HEK293 (cell line): Measurements from ENCODE around the gene TSHZ2.

Source experiments
- KLF9 ChIP-seq: fragments of 450-650 bp; formaldehyde crosslinking; IDR thresholded peaks from 2 replicates; pipeline ENCODE4 v1.5.1; 2016; ENCODE audit warnings: missing biosample characterization, missing genetic modification characterization, low read depth
- MEIS1 ChIP-seq: sonication (generic); formaldehyde crosslinking; IDR thresholded peaks from 2 replicates; pipeline ENCODE4 v1.8.1; 2022; ENCODE audit warnings: missing genetic modification reagents, mild to moderate bottlenecking, borderline replicate concordance
- SETDB1 ChIP-seq: IDR thresholded peaks from one replicate; pipeline ENCODE4 v1.6.1; 2017; ENCODE audit warnings: mild to moderate bottlenecking, low read length, moderate library complexity, mixed read lengths; ENCODE audit not compliant: insufficient read length
- SP2 ChIP-seq: fragments of 450-650 bp; formaldehyde crosslinking; IDR thresholded peaks from 2 replicates; pipeline ENCODE4 v1.5.1; 2016; ENCODE audit warnings: missing biosample characterization, missing genetic modification characterization
- ZNF133 ChIP-seq: fragments of 450-650 bp; formaldehyde crosslinking; IDR thresholded peaks from 2 replicates; pipeline ENCODE4 v1.5.1; 2016; ENCODE audit warnings: missing biosample characterization, missing genetic modification characterization
- ZNF214 ChIP-seq: fragments of 450-650 bp; formaldehyde crosslinking; IDR thresholded peaks from 2 replicates; pipeline ENCODE4 v1.5.1; 2017; ENCODE audit warnings: missing biosample characterization, mild to moderate bottlenecking, missing genetic modification characterization, borderline replicate concordance
- ZNF223 ChIP-seq: fragments of 450-650 bp; formaldehyde crosslinking; IDR thresholded peaks from 2 replicates; pipeline ENCODE4 v1.5.1; 2016; ENCODE audit warnings: missing biosample characterization, missing genetic modification characterization
- ZNF670 ChIP-seq: fragments of 450-650 bp; formaldehyde crosslinking; IDR thresholded peaks from 2 replicates; pipeline ENCODE4 v1.5.1; 2016; ENCODE audit warnings: missing biosample characterization, missing genetic modification characterization, low read depth
- TF ChIP-seq, protein P1 (sequence below): fragments of 450-650 bp; formaldehyde crosslinking; IDR thresholded peaks from 2 replicates; pipeline ENCODE4 v1.5.1; 2016; ENCODE audit warnings: missing biosample characterization, missing genetic modification characterization
- TF ChIP-seq, protein P2 (sequence below): sonication (generic); formaldehyde crosslinking; IDR thresholded peaks from 2 replicates; pipeline ENCODE4 v1.8.1; 2022; ENCODE audit warnings: mild to moderate bottlenecking, moderate library complexity, missing genetic modification reagents
- TF ChIP-seq, protein P3 (sequence below): fragments of 450-650 bp; formaldehyde crosslinking; IDR thresholded peaks from 2 replicates; pipeline ENCODE4 v1.5.1; 2016; ENCODE audit warnings: missing biosample characterization, missing genetic modification characterization
- TF ChIP-seq, protein P4 (sequence below): fragments of 450-650 bp; formaldehyde crosslinking; IDR thresholded peaks from 2 replicates; pipeline ENCODE4 v1.5.1; 2016; ENCODE audit warnings: missing biosample characterization, missing genetic modification characterization
- TF ChIP-seq, protein P5 (sequence below): fragments of 450-650 bp; formaldehyde crosslinking; IDR thresholded peaks from 2 replicates; pipeline ENCODE4 v1.5.1; 2017; ENCODE audit warnings: missing biosample characterization, missing genetic modification characterization
- TF ChIP-seq, protein P6 (sequence below): fragments of 450-650 bp; formaldehyde crosslinking; IDR thresholded peaks from 2 replicates; pipeline ENCODE4 v1.5.1; 2016; ENCODE audit warnings: missing biosample characterization, missing genetic modification characterization, borderline replicate concordance

DNA sequence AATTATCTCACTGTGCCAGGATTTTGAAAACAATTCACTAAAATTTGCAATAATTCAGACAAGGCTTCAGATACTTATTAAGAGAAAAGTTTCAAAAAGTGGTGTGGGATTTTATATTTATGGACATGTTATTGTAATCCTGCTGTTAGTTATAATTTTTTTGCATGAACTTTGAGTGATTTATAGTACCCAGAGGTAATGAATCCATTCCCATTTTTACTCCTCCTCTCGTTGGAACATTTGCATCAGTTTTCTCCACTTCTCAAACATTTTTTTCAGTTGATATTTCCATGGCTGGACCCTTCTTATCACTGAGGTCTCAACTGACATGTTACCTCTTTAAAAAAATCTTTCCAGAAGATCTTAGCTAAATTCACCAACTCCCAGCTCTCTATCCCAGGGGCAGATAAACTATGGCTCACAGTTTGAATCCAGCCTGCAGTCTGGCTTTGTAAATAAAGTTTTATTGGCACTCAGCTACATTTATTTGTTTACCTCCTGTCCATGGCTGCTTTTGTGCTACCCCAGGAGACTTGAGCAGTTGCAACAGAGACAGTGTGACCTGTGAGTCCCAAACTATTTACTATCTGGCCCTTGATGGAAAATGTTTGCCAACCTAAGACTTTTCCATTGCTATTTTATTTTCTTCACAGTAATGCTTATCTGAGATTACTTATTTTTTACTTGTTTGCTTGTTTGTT lies 83.4 kb downstream of the TSHZ2 start:
- TF ChIP-seq, protein P1, sequence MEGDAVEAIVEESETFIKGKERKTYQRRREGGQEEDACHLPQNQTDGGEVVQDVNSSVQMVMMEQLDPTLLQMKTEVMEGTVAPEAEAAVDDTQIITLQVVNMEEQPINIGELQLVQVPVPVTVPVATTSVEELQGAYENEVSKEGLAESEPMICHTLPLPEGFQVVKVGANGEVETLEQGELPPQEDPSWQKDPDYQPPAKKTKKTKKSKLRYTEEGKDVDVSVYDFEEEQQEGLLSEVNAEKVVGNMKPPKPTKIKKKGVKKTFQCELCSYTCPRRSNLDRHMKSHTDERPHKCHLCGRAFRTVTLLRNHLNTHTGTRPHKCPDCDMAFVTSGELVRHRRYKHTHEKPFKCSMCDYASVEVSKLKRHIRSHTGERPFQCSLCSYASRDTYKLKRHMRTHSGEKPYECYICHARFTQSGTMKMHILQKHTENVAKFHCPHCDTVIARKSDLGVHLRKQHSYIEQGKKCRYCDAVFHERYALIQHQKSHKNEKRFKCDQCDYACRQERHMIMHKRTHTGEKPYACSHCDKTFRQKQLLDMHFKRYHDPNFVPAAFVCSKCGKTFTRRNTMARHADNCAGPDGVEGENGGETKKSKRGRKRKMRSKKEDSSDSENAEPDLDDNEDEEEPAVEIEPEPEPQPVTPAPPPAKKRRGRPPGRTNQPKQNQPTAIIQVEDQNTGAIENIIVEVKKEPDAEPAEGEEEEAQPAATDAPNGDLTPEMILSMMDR (tag by site-specific recombination): no peak
- TF ChIP-seq KLF9 (tag by site-specific recombination) (no peak), ZNF670 (no peak), ZNF133 (tag by site-specific recombination) (no peak), ZNF223 (no peak), ZNF214 (tag by site-specific recombination) (no peak), SP2 (no peak), MEIS1 (no peak), SETDB1 (no peak)
- TF ChIP-seq, protein P2, sequence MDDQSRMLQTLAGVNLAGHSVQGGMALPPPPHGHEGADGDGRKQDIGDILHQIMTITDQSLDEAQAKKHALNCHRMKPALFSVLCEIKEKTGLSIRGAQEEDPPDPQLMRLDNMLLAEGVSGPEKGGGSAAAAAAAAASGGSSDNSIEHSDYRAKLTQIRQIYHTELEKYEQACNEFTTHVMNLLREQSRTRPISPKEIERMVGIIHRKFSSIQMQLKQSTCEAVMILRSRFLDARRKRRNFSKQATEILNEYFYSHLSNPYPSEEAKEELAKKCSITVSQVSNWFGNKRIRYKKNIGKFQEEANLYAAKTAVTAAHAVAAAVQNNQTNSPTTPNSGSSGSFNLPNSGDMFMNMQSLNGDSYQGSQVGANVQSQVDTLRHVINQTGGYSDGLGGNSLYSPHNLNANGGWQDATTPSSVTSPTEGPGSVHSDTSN (CRISPR knock-in tag): no peak
- TF ChIP-seq, protein P3, sequence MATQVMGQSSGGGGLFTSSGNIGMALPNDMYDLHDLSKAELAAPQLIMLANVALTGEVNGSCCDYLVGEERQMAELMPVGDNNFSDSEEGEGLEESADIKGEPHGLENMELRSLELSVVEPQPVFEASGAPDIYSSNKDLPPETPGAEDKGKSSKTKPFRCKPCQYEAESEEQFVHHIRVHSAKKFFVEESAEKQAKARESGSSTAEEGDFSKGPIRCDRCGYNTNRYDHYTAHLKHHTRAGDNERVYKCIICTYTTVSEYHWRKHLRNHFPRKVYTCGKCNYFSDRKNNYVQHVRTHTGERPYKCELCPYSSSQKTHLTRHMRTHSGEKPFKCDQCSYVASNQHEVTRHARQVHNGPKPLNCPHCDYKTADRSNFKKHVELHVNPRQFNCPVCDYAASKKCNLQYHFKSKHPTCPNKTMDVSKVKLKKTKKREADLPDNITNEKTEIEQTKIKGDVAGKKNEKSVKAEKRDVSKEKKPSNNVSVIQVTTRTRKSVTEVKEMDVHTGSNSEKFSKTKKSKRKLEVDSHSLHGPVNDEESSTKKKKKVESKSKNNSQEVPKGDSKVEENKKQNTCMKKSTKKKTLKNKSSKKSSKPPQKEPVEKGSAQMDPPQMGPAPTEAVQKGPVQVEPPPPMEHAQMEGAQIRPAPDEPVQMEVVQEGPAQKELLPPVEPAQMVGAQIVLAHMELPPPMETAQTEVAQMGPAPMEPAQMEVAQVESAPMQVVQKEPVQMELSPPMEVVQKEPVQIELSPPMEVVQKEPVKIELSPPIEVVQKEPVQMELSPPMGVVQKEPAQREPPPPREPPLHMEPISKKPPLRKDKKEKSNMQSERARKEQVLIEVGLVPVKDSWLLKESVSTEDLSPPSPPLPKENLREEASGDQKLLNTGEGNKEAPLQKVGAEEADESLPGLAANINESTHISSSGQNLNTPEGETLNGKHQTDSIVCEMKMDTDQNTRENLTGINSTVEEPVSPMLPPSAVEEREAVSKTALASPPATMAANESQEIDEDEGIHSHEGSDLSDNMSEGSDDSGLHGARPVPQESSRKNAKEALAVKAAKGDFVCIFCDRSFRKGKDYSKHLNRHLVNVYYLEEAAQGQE (tag by site-specific recombination): no peak
- TF ChIP-seq, protein P4, sequence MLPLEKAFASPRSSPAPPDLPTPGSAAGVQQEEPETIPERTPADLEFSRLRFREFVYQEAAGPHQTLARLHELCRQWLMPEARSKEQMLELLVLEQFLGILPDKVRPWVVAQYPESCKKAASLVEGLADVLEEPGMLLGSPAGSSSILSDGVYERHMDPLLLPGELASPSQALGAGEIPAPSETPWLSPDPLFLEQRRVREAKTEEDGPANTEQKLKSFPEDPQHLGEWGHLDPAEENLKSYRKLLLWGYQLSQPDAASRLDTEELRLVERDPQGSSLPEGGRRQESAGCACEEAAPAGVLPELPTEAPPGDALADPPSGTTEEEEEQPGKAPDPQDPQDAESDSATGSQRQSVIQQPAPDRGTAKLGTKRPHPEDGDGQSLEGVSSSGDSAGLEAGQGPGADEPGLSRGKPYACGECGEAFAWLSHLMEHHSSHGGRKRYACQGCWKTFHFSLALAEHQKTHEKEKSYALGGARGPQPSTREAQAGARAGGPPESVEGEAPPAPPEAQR: no peak
- TF ChIP-seq, protein P5, sequence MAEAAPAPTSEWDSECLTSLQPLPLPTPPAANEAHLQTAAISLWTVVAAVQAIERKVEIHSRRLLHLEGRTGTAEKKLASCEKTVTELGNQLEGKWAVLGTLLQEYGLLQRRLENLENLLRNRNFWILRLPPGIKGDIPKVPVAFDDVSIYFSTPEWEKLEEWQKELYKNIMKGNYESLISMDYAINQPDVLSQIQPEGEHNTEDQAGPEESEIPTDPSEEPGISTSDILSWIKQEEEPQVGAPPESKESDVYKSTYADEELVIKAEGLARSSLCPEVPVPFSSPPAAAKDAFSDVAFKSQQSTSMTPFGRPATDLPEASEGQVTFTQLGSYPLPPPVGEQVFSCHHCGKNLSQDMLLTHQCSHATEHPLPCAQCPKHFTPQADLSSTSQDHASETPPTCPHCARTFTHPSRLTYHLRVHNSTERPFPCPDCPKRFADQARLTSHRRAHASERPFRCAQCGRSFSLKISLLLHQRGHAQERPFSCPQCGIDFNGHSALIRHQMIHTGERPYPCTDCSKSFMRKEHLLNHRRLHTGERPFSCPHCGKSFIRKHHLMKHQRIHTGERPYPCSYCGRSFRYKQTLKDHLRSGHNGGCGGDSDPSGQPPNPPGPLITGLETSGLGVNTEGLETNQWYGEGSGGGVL (tag by site-specific recombination): no peak
- TF ChIP-seq, protein P6, sequence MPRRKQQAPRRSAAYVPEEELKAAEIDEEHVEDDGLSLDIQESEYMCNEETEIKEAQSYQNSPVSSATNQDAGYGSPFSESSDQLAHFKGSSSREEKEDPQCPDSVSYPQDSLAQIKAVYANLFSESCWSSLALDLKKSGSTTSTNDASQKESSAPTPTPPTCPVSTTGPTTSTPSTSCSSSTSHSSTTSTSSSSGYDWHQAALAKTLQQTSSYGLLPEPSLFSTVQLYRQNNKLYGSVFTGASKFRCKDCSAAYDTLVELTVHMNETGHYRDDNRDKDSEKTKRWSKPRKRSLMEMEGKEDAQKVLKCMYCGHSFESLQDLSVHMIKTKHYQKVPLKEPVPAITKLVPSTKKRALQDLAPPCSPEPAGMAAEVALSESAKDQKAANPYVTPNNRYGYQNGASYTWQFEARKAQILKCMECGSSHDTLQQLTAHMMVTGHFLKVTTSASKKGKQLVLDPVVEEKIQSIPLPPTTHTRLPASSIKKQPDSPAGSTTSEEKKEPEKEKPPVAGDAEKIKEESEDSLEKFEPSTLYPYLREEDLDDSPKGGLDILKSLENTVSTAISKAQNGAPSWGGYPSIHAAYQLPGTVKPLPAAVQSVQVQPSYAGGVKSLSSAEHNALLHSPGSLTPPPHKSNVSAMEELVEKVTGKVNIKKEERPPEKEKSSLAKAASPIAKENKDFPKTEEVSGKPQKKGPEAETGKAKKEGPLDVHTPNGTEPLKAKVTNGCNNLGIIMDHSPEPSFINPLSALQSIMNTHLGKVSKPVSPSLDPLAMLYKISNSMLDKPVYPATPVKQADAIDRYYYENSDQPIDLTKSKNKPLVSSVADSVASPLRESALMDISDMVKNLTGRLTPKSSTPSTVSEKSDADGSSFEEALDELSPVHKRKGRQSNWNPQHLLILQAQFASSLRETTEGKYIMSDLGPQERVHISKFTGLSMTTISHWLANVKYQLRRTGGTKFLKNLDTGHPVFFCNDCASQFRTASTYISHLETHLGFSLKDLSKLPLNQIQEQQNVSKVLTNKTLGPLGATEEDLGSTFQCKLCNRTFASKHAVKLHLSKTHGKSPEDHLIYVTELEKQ: no peak
